PC-9 (cell line): ENCODE data around the gene MAPKBP1.

Experiments
- EZH2 ChIP-seq: fragments of 200-600 bp; sonication (generic); IDR thresholded peaks from 2 replicates; pipeline ENCODE4 v1.8.0; 2017; ENCODE audit warnings: antibody characterized with exemption, low read depth
- TF ChIP-seq, protein P1 (sequence below): fragments of 200-600 bp; sonication (generic); conservative IDR thresholded peaks from 2 replicates; pipeline ENCODE4 v1.6.1; 2017; ENCODE audit warnings: mixed run types, antibody characterized with exemption, mild to moderate bottlenecking, moderate library complexity

- TF ChIP-seq, protein P1, sequence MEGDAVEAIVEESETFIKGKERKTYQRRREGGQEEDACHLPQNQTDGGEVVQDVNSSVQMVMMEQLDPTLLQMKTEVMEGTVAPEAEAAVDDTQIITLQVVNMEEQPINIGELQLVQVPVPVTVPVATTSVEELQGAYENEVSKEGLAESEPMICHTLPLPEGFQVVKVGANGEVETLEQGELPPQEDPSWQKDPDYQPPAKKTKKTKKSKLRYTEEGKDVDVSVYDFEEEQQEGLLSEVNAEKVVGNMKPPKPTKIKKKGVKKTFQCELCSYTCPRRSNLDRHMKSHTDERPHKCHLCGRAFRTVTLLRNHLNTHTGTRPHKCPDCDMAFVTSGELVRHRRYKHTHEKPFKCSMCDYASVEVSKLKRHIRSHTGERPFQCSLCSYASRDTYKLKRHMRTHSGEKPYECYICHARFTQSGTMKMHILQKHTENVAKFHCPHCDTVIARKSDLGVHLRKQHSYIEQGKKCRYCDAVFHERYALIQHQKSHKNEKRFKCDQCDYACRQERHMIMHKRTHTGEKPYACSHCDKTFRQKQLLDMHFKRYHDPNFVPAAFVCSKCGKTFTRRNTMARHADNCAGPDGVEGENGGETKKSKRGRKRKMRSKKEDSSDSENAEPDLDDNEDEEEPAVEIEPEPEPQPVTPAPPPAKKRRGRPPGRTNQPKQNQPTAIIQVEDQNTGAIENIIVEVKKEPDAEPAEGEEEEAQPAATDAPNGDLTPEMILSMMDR = no peak
- TF ChIP-seq EZH2 = no peak
Observed at GRCh38 chr15:41822957-41823356, 48.7 kb downstream of the MAPKBP1 start.
